ENCODE data around the gene ANKRD37.
A peak's percentile ranks its signal among the peaks of the same experiment; 100 is the strongest.

The ANKRD37 gene

GRCh38 chr4:185421366-185422124, 24.9 kb downstream of the ANKRD37 start:
- CTCF ChIA-PET = interaction anchor here (1.2 to 2.5 kb wide), 3 partner anchors 17 to 616 kb away, joined by 3 to 8 read pairs (median 6); no protein-coding TSS in a partner anchor
- POLR2A ChIA-PET = no interaction called here
- TF ChIP-seq, protein P1, sequence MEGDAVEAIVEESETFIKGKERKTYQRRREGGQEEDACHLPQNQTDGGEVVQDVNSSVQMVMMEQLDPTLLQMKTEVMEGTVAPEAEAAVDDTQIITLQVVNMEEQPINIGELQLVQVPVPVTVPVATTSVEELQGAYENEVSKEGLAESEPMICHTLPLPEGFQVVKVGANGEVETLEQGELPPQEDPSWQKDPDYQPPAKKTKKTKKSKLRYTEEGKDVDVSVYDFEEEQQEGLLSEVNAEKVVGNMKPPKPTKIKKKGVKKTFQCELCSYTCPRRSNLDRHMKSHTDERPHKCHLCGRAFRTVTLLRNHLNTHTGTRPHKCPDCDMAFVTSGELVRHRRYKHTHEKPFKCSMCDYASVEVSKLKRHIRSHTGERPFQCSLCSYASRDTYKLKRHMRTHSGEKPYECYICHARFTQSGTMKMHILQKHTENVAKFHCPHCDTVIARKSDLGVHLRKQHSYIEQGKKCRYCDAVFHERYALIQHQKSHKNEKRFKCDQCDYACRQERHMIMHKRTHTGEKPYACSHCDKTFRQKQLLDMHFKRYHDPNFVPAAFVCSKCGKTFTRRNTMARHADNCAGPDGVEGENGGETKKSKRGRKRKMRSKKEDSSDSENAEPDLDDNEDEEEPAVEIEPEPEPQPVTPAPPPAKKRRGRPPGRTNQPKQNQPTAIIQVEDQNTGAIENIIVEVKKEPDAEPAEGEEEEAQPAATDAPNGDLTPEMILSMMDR (IDR thresholded peaks at IDR 0.05; ENCODE audit: insufficient read depth, low read length, missing control alignments) = no peak
- H3K4me3 ChIP-seq (ENCODE audit: low read depth, low read length) = no peak overlapping the region
- peak; percentile 24 for DNase-seq (ENCODE audit: low read depth, low spot score)

GRCh38 chr4:185424905-185425646, 28.4 kb downstream of the ANKRD37 start:
- TF ChIP-seq, protein P1 (IDR thresholded peaks at IDR 0.05; ENCODE audit: insufficient read depth, low read length, missing control alignments) = no peak
- peak overlapping the region; percentile 95 for H3K4me3 ChIP-seq (ENCODE audit: low read depth, low read length)
- CTCF ChIA-PET = interaction anchor here (0.6 to 5.5 kb wide), 8 partner anchors 12 to 613 kb away, joined by 3 to 32 read pairs (median 4); no protein-coding TSS in a partner anchor
- no peak for DNase-seq (ENCODE audit: low read depth, low spot score)
- POLR2A ChIA-PET = interaction anchor here (1.3 kb wide), 1 partner anchor 29 kb away, joined by 3 read pairs; the partner anchor contains the start of gene ANKRD37

GRCh38 chr4:185425647-185426352, 29.2 kb downstream of the ANKRD37 start, which contains the start of gene UFSP2:
TSS of gene UFSP2 (minus strand) at chr4:185425964. CDS start at chr4:185425868, 96 bp downstream.
- CTCF ChIA-PET = interaction anchor here (0.9 to 5.5 kb wide), 9 partner anchors 11 to 701 kb away, joined by 3 to 32 read pairs (median 3); no protein-coding TSS in a partner anchor
- peak; percentile 51 for DNase-seq (ENCODE audit: low read depth, low spot score)
- H3K4me3 ChIP-seq (ENCODE audit: low read depth, low read length) = peak within 1 kb of the TSS; percentile 95
- TF ChIP-seq, protein P1 (IDR thresholded peaks at IDR 0.05; ENCODE audit: insufficient read depth, low read length, missing control alignments) = peak; percentile 0
- POLR2A ChIA-PET = no interaction called here

GRCh38 chr4:185426960-185427688, 30.5 kb downstream of the ANKRD37 start:
- DNase-seq (ENCODE audit: low read depth, low spot score) = no peak
- POLR2A ChIA-PET = no interaction called here
- TF ChIP-seq, protein P1 (IDR thresholded peaks at IDR 0.05; ENCODE audit: insufficient read depth, low read length, missing control alignments) = no peak
- CTCF ChIA-PET = interaction anchor here (0.9 to 5.5 kb wide), 5 partner anchors 10 to 702 kb away, joined by 3 to 32 read pairs (median 5); no protein-coding TSS in a partner anchor
- no peak overlapping the region for H3K4me3 ChIP-seq (ENCODE audit: low read depth, low read length)

DNA sequence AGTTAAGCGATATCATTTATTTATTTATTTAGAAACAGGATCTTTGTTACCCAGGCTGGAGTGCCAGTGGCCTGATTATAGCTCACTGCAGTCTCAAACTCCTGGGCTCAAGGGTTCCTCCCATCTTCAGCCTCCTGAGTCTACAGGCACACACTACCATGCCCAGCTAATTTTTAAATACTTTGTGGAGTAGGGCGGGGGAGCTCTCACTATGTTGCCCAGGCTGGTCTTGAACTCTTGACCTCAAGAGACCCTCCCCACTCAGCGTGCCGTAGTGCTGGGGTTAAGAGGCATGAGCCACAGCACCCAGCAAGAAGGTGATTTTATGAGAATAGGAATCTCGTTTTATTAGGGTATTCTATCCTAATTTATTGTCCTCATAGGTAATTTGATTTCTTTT, 33.0 kb downstream of the ANKRD37 start:
- POLR2A ChIA-PET = no interaction called here
- CTCF ChIA-PET = interaction anchor here (1.8 kb wide), 1 partner anchor 608 kb away, joined by 4 read pairs; no protein-coding TSS in a partner anchor
- no peak for DNase-seq (ENCODE audit: low read depth, low spot score)
- TF ChIP-seq, protein P1 (IDR thresholded peaks at IDR 0.05; ENCODE audit: insufficient read depth, low read length, missing control alignments) = no peak
- no peak overlapping the region for H3K4me3 ChIP-seq (ENCODE audit: low read depth, low read length)
